Activated naive CD4-positive, alpha-beta T cell treated with anti-CD3 and anti-CD28 coated beads, Interleukin-2, amount 50 U/mL, for 72 hours (primary cell): ENCODE data around the gene CTAGE1. TPM values are rescaled to one million over a fixed set of nuclear protein-coding genes. Genes with fewer than 3 reads are reported as not detected.

Source experiments
- ATAC-seq, 2 donors: fragments of 150-1000 bp; cut with Tn5 transposase; 2 replicates each; pipeline ENCODE4 v1.10.0; 2021; ENCODE audit warnings: mild to moderate bottlenecking in 2 of 2, moderate library complexity in 2 of 2
- DNase-seq, 2 donors: peaks; one replicate each; pipeline ENCODE4 v3.0.0; 2021 to 2022; ENCODE audit warnings: low spot score in 2 of 2
- H3K27ac Mint-ChIP-seq, 2 donors: one replicate each; pipeline ENCODE4 v1.8.0; 2022; ENCODE audit warnings: mild to moderate bottlenecking in 2 of 2, mixed read lengths in 2 of 2
- H3K36me3 Mint-ChIP-seq, 2 donors: one replicate each; pipeline ENCODE4 v1.8.0; 2022; ENCODE audit warnings: mixed read lengths in 2 of 2
- H3K9me3 Mint-ChIP-seq, 2 donors: one replicate each; pipeline ENCODE4 v1.8.0; 2022; ENCODE audit warnings: mixed read lengths in 2 of 2
- total RNA-seq, 2 donors: library from RNA; stranded (reverse); gene quantifications; one replicate each; pipeline ENCODE4 v1.2.3, GENCODE V29; 2022

CTAGE1 gene
- total RNA-seq, 2 donors from 2014 or later = not detected

- H3K27ac Mint-ChIP-seq = no peak overlapping the region
- peaks cover 11% of the 10 kb centered on the region in 2 donors for H3K9me3 Mint-ChIP-seq
- DNase-seq (no peak), ATAC-seq (no peak)
- peaks cover 0 to 4% of the 10 kb centered on the region in 2 donors for H3K36me3 Mint-ChIP-seq
These were observed 30.5 kb upstream of the CTAGE1 start for GRCh38 chr18:22448238-22448637.

GRCh38 chr18:22447792-22448191 lies 30.1 kb upstream of the CTAGE1 start:
- H3K9me3 Mint-ChIP-seq = peaks cover 11% of the 10 kb centered on the region in 2 donors
- H3K27ac Mint-ChIP-seq = no peak overlapping the region
- H3K36me3 Mint-ChIP-seq = peaks cover 0 to 4% of the 10 kb centered on the region in 2 donors
- DNase-seq (no peak), ATAC-seq (no peak)

GRCh38 chr18:22446911-22447310 lies 29.2 kb upstream of the CTAGE1 start:
- H3K9me3 Mint-ChIP-seq = peaks cover 11 to 14% of the 10 kb centered on the region in 2 donors
- no peak for ATAC-seq

GRCh38 chr18:22446325-22446724 lies 28.6 kb upstream of the CTAGE1 start:
- Mint-ChIP-seq H3K27ac (no peak overlapping the region), H3K36me3 (peaks cover 0 to 4% of the 10 kb centered on the region in 2 donors), H3K9me3 (peaks cover 11 to 15% of the 10 kb centered on the region in 2 donors)
- no peak for DNase-seq
- ATAC-seq = no peak

More at GRCh38 chr18:22446911-22447310, 29.2 kb upstream of the CTAGE1 start:
- Mint-ChIP-seq H3K36me3 (peaks cover 0 to 4% of the 10 kb centered on the region in 2 donors), H3K27ac (no peak overlapping the region)
- no peak for DNase-seq

- Mint-ChIP-seq H3K36me3 (no peaks in the 10 kb centered on the region), H3K9me3 (peaks cover 0 to 9% of the 10 kb centered on the region in 2 donors), H3K27ac (no peak overlapping the region)
- ATAC-seq (no peak), DNase-seq (no peak)
These were observed 23.9 kb upstream of the CTAGE1 start for GRCh38 chr18:22441638-22442037.

- peaks cover 0 to 9% of the 10 kb centered on the region in 2 donors for H3K9me3 Mint-ChIP-seq
- ATAC-seq (no peak), DNase-seq (no peak)
These were observed 21.7 kb upstream of the CTAGE1 start for GRCh38 chr18:22439447-22439846.

GRCh38 chr18:22436136-22436535 lies 18.4 kb upstream of the CTAGE1 start:
- H3K27ac Mint-ChIP-seq = no peak overlapping the region
- ATAC-seq (no peak), DNase-seq (no peak)
- no peaks in the 10 kb centered on the region for H3K36me3 Mint-ChIP-seq
- H3K9me3 Mint-ChIP-seq = peaks cover 0 to 5% of the 10 kb centered on the region in 2 donors

More at GRCh38 chr18:22439447-22439846, 21.7 kb upstream of the CTAGE1 start:
- Mint-ChIP-seq H3K36me3 (no peaks in the 10 kb centered on the region), H3K27ac (no peak overlapping the region)

GRCh38 chr18:22434973-22435608 lies 17.4 kb upstream of the CTAGE1 start:
- Mint-ChIP-seq H3K36me3 (no peaks in the 10 kb centered on the region), H3K27ac (no peak overlapping the region), H3K9me3 (peaks cover 0 to 8% of the 10 kb centered on the region in 2 donors)
- ATAC-seq (no peak), DNase-seq (no peak)

GRCh38 chr18:22433956-22434355 lies 16.2 kb upstream of the CTAGE1 start:
- ATAC-seq = no peak
- Mint-ChIP-seq H3K36me3 (no peaks in the 10 kb centered on the region), H3K27ac (no peak overlapping the region), H3K9me3 (peaks cover 3 to 13% of the 10 kb centered on the region in 2 donors)
- no peak for DNase-seq

GRCh38 chr18:22432657-22433137 lies 15.0 kb upstream of the CTAGE1 start:
- H3K9me3 Mint-ChIP-seq = peaks cover 3 to 10% of the 10 kb centered on the region in 2 donors
- ATAC-seq = no peak
- no peaks in the 10 kb centered on the region for H3K36me3 Mint-ChIP-seq
- H3K27ac Mint-ChIP-seq = no peak overlapping the region
- no peak for DNase-seq

GRCh38 chr18:22429564-22429963 lies 11.8 kb upstream of the CTAGE1 start:
- peaks cover 8% of the 10 kb centered on the region in 2 donors for H3K9me3 Mint-ChIP-seq
- H3K36me3 Mint-ChIP-seq = no peaks in the 10 kb centered on the region
- DNase-seq (no peak), ATAC-seq (no peak)
- no peak overlapping the region for H3K27ac Mint-ChIP-seq

- Mint-ChIP-seq H3K36me3 (no peaks in the 10 kb centered on the region), H3K9me3 (peaks cover 8% of the 10 kb centered on the region in 2 donors), H3K27ac (no peak overlapping the region)
- no peak for DNase-seq
- ATAC-seq = no peak
These were observed 11.0 kb upstream of the CTAGE1 start for GRCh38 chr18:22428672-22429071.

- no peak overlapping the region for H3K27ac Mint-ChIP-seq
- ATAC-seq (no peak), DNase-seq (no peak)
- peaks cover 8% of the 10 kb centered on the region in 2 donors for H3K9me3 Mint-ChIP-seq
- H3K36me3 Mint-ChIP-seq = no peaks in the 10 kb centered on the region
These were observed 10.3 kb upstream of the CTAGE1 start for GRCh38 chr18:22427822-22428549.

- no peak for DNase-seq
These were observed 6.8 kb upstream of the CTAGE1 start for GRCh38 chr18:22424565-22424963.

GRCh38 chr18:22423878-22424564 lies 6.3 kb upstream of the CTAGE1 start:
- H3K9me3 Mint-ChIP-seq = peaks cover 6 to 12% of the 10 kb centered on the region in 2 donors
- no peak overlapping the region for H3K27ac Mint-ChIP-seq
- no peak for DNase-seq
- ATAC-seq = no peak
- no peaks in the 10 kb centered on the region for H3K36me3 Mint-ChIP-seq

More at GRCh38 chr18:22424565-22424963, 6.8 kb upstream of the CTAGE1 start:
- Mint-ChIP-seq H3K36me3 (no peaks in the 10 kb centered on the region), H3K27ac (no peak overlapping the region), H3K9me3 (peaks cover 8 to 13% of the 10 kb centered on the region in 2 donors)
- ATAC-seq = no peak

- H3K36me3 Mint-ChIP-seq = no peaks in the 10 kb centered on the region
- H3K9me3 Mint-ChIP-seq = peaks cover 6 to 21% of the 10 kb centered on the region in 2 donors
- no peak overlapping the region for H3K27ac Mint-ChIP-seq
- DNase-seq (no peak), ATAC-seq (no peak)
These were observed 5.3 kb upstream of the CTAGE1 start for GRCh38 chr18:22422909-22423548.
